Left lung (tissue), 10 donors: Measurements from ENCODE around the gene SLC35G2. TPM values are rescaled to one million over a fixed set of nuclear protein-coding genes. Genes with fewer than 3 reads are reported as not detected.
"Not testable (repeated sequence)": the region's sequence is repeated elsewhere in the genome, so short reads cannot be mapped to it uniquely, and the experiment has no call there.

Experiments
- ATAC-seq: fragments of 200-7000 bp; cut with Tn5 transposase; one replicate; pipeline ENCODE4 v1.9.1; 2020; ENCODE audit warnings: moderate library complexity
- DNase-seq, 4 donors: peaks; one replicate each; pipeline ENCODE4 v3.0.0-alpha.2; 2013 to 2020
- H3K27ac ChIP-seq, 2 donors: fragments of 200-600 bp; sonication (generic) in 1 of 2; one replicate each; pipeline versions ENCODE4 v1.5.0 to v1.8.0; 2020 to 2021
- H3K27me3 ChIP-seq, 2 donors: fragments of 200-600 bp; sonication (generic) in 1 of 2; one replicate each; pipeline versions ENCODE4 v1.5.0 to v1.8.0; 2020 to 2021
- H3K36me3 ChIP-seq, 2 donors: fragments of 200-600 bp; sonication (generic) in 1 of 2; one replicate each; pipeline versions ENCODE4 v1.5.0 to v1.8.0; 2020 to 2021
- H3K4me1 ChIP-seq, 2 donors: fragments of 200-600 bp; one replicate each; pipeline ENCODE4 v1.8.0; 2021
- H3K4me3 ChIP-seq, 2 donors: fragments of 200-600 bp; sonication (generic) in 1 of 2; one replicate each; pipeline versions ENCODE4 v1.5.0 to v1.8.0; 2020 to 2021; ENCODE audit warnings: mild to moderate bottlenecking in 1 of 2
- H3K9me3 ChIP-seq, 2 donors: fragments of 200-600 bp; sonication (generic) in 1 of 2; one replicate each; pipeline versions ENCODE4 v1.5.0 to v1.8.0; 2020 to 2021
- intact Hi-C, 2 donors: fragments of 100-400 bp; cut with DNase I; formaldehyde crosslinking; loops; one replicate each; pipeline versions ENCODE4 v1.11.2 to v1.14.2; 2022
- polyA plus RNA-seq, 6 donors: library from polyadenylated mRNA; unstranded; fragments of 120-200 nt; gene quantifications; one replicate each; pipeline ENCODE4 v1.2.1, GENCODE V29; 2013; ENCODE audit not compliant: insufficient read length in 6 of 6
- total RNA-seq, 2 donors: library from RNA; stranded (reverse); fragmentation: NEBNext Ultra II Directional; extraction: Animal tissue kit (Norgen Biotek cat#: 25700); gene quantifications; one replicate each; pipeline ENCODE4 v1.2.1, GENCODE V29; 2021
- TF ChIP-seq, protein P1 (sequence below), 2 donors: fragments of 200-600 bp; sonication (generic) in 1 of 2; IDR thresholded peaks; one replicate each; pipeline versions ENCODE4 v1.5.0 to v1.8.0; 2021; ENCODE audit warnings: antibody characterized with exemption in 2 of 2
- donor health status: DM: no; HTN: yes; CAD: no.
- donor health status: DM: no; HTN: no; CAD: no.

SLC35G2 gene
- total and polyA plus RNA-seq, 8 donors, result 4.1 to 5.9 (median 4.9) TPM

DNA sequence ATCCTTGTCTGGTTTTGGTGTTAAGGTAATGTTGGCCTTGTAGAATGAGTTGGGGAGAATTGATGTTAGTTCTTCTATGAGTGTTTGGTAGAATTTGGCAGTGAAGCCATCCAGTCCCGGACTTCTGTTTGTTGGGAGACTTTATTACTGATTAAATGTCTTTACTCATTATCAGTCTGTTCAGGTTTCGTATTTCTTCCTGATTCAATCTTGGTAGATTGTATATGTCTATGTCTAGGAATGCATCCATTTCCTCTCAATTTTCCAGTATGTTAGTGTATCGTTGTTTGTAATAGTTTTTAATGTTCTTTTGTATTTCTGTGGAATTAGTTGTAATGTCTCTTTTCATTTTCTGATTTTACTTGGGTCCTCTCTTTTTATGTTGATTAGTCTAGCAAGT lies 82.5 kb downstream of the SLC35G2 start:
- H3K9me3 ChIP-seq, result peaks cover 0 to 15% of the 10 kb centered on the region in 2 donors
- no peaks in the 10 kb centered on the region for H3K36me3 ChIP-seq
- intact Hi-C loops, result no loop called here
- DNase-seq, result no peak
- peaks cover 0 to 43% of the 10 kb centered on the region in 2 donors for H3K4me1 ChIP-seq
- no peaks in the 10 kb centered on the region for H3K27me3 ChIP-seq
- no peak overlapping the region for H3K27ac ChIP-seq
- H3K4me3 ChIP-seq, result no peak overlapping the region
- TF ChIP-seq, protein P1, sequence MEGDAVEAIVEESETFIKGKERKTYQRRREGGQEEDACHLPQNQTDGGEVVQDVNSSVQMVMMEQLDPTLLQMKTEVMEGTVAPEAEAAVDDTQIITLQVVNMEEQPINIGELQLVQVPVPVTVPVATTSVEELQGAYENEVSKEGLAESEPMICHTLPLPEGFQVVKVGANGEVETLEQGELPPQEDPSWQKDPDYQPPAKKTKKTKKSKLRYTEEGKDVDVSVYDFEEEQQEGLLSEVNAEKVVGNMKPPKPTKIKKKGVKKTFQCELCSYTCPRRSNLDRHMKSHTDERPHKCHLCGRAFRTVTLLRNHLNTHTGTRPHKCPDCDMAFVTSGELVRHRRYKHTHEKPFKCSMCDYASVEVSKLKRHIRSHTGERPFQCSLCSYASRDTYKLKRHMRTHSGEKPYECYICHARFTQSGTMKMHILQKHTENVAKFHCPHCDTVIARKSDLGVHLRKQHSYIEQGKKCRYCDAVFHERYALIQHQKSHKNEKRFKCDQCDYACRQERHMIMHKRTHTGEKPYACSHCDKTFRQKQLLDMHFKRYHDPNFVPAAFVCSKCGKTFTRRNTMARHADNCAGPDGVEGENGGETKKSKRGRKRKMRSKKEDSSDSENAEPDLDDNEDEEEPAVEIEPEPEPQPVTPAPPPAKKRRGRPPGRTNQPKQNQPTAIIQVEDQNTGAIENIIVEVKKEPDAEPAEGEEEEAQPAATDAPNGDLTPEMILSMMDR (IDR thresholded peaks at IDR 0.05), result no peak
- ATAC-seq, result no peak

DNA sequence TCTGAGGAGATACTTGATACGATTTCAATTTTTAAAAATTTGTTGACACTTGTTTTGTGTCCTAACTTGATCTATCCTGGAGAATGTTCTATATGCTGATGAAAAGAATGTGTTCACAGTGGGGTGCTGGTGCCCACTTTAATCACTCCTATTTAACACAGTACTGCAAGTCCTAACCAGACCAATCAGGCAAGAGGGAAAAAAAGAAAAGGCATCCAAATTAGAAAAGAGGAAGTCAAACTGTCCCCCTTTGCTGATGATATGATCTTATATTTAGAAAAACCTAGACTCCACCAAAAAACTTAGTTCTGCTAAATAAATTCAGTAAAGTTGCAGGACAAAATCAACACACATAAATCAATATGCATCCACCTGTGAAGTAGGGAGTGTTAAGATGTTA lies 83.6 kb downstream of the SLC35G2 start:
- H3K4me3 ChIP-seq, H3K27ac ChIP-seq, DNase-seq, intact Hi-C loops, H3K27me3 ChIP-seq, ATAC-seq, H3K36me3 ChIP-seq: not testable (repeated sequence)
- H3K9me3 ChIP-seq, result peaks cover 0 to 15% of the 10 kb centered on the region in 2 donors
- H3K4me1 ChIP-seq, result peaks cover 0 to 44% of the 10 kb centered on the region in 2 donors

DNA sequence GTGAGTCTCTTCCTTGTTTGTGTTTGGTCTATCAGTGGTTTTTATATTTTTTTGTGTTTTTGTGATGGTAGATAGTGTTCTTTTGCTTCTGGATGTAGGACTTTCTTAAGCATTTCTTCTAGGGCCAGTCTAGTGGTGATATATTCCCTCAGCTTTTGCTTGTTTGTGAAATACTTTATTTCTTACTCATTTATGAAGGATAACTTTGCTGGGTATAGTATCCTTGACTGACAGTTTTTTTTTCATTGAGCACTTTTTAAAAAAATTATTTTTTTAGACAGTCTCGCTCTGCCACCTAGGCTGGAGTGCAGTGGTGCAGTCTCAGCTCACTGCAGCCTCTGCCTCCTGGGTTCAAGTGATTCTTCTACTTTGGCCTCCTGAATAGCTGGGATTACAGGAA lies 85.0 kb downstream of the SLC35G2 start:
- H3K4me3 ChIP-seq, result no peak overlapping the region
- TF ChIP-seq, protein P1 (IDR thresholded peaks at IDR 0.05), result no peak
- peaks cover 0 to 43% of the 10 kb centered on the region in 2 donors for H3K4me1 ChIP-seq
- intact Hi-C loops, result no loop called here
- H3K36me3 ChIP-seq, result no peaks in the 10 kb centered on the region
- H3K27ac ChIP-seq, result no peak overlapping the region
- no peak for DNase-seq
- H3K27me3 ChIP-seq, result no peaks in the 10 kb centered on the region
- peaks cover 0 to 15% of the 10 kb centered on the region in 2 donors for H3K9me3 ChIP-seq
- ATAC-seq, result no peak

DNA sequence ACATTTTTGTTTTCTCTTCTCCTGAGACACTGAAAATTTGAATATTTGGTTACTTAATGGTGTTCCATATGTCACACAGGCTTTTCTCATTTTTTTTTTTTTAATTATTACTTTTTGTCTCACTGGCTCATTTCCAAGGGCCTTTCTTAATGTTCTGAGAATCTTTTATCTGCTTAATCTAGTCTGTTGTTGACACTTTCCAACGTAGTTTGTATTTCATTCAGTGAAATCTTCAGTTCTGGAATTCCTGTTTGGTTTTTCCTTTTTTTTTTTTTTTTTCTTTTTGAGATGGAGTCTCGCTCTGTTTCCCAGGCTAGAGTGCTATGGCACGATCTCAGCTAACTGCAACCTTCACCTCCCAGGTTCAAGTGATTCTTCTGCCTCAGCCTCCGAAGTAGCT lies 85.8 kb downstream of the SLC35G2 start:
- no peak overlapping the region for H3K4me3 ChIP-seq
- TF ChIP-seq, protein P1 (IDR thresholded peaks at IDR 0.05), result no peak
- ATAC-seq (no peak), DNase-seq (no peak)
- no peaks in the 10 kb centered on the region for H3K36me3 ChIP-seq
- no peak overlapping the region for H3K27ac ChIP-seq
- intact Hi-C loops, result no loop called here
- H3K4me1 ChIP-seq, result peaks cover 0 to 48% of the 10 kb centered on the region in 2 donors
- H3K9me3 ChIP-seq, result peaks cover 0 to 15% of the 10 kb centered on the region in 2 donors
- no peaks in the 10 kb centered on the region for H3K27me3 ChIP-seq

Other genes with a start within 250 kb of the SLC35G2 start
- 10 to 100 TPM; 29.6 to 41.4 TPM for gene STAG1, start 66.7 kb upstream of the SLC35G2 start, total RNA-seq
- 10 to 100 TPM; 39.3 to 52.7 (median 46.4) TPM for gene STAG1, start 66.7 kb upstream of the SLC35G2 start, polyA plus RNA-seq
- gene NCK1, start 43.1 kb downstream of the SLC35G2 start, total RNA-seq, result 10 to 100 TPM; 31.9 to 51.7 TPM
- gene NCK1, start 43.1 kb downstream of the SLC35G2 start, polyA plus RNA-seq, result 10 to 100 TPM; 41.4 to 54.6 (median 47.7) TPM
- gene IL20RB, start 138.9 kb downstream of the SLC35G2 start, total RNA-seq, result 1 to 10 TPM in 1 of 2 donors, under 1 TPM in 1; 0.61 to 1.9 TPM
- gene IL20RB, start 138.9 kb downstream of the SLC35G2 start, polyA plus RNA-seq, result 1 to 10 TPM in 3 of 6 donors, under 1 TPM in 3; 0.62 to 1.8 (median 1.0) TPM